Naive thymus-derived CD8-positive, alpha-beta T cell (primary cell): ENCODE results near the gene ALDH6A1. TPM values are rescaled to one million over a fixed set of nuclear protein-coding genes. Genes with fewer than 3 reads are reported as not detected.

Experiments
- ATAC-seq, 2 donors: fragments of 150-1000 bp; cut with Tn5 transposase in 1 of 2; sonication (Bioruptor Pico), chemical (Tn5 transposase) in 1 of 2; 1 replicate in 1 of 2; 2 replicates in 1 of 2; pipeline ENCODE4 v1.10.0; 2021; ENCODE audit warnings: mild to moderate bottlenecking in 2 of 2, moderate library complexity in 2 of 2
- POLR2A ChIA-PET: fragments of 350-600 bp; sonication (Branson Sonifier 250); formaldehyde crosslinking; loops from one replicate; lab custom pipeline; 2021; ENCODE audit warnings: antibody characterized with exemption; lab: Charles Lee
- DNase-seq, 10 donors: peaks; one replicate each; pipeline versions ENCODE4 v3.0.0 to v3.0.0-alpha.2; 2020 to 2022
- H3K27ac Mint-ChIP-seq, 10 donors: one replicate each; pipeline ENCODE4 v1.8.0; 2020 to 2022; ENCODE audit warnings: mild to moderate bottlenecking in 10 of 10, mixed read lengths in 10 of 10, moderate library complexity in 4 of 10, inconsistent platforms in 1 of 10
- H3K27me3 Mint-ChIP-seq, 5 donors: one replicate each; pipeline ENCODE4 v1.8.0; 2021 to 2022; ENCODE audit warnings: mixed read lengths in 5 of 5
- H3K36me3 Mint-ChIP-seq, 3 donors: one replicate each; pipeline ENCODE4 v1.8.0; 2020 to 2022; ENCODE audit warnings: mixed read lengths in 3 of 3, mild to moderate bottlenecking in 2 of 3, inconsistent platforms in 1 of 3
- H3K4me1 Mint-ChIP-seq, 4 donors: one replicate each; pipeline ENCODE4 v1.8.0; 2021 to 2022; ENCODE audit warnings: mixed read lengths in 4 of 4
- H3K4me3 Mint-ChIP-seq, 10 donors: one replicate each; pipeline ENCODE4 v1.8.0; 2020 to 2022; ENCODE audit warnings: mild to moderate bottlenecking in 10 of 10, mixed read lengths in 10 of 10, moderate library complexity in 6 of 10, inconsistent platforms in 1 of 10
- H3K9me3 Mint-ChIP-seq, 9 donors: one replicate each; pipeline ENCODE4 v1.8.0; 2020 to 2022; ENCODE audit warnings: mixed read lengths in 9 of 9, mild to moderate bottlenecking in 3 of 9, inconsistent platforms in 1 of 9, moderate library complexity in 1 of 9
- polyA plus RNA-seq, 3 donors: library from polyadenylated mRNA; unstranded; fragments of 300-500 nt; fragmentation: Illumina TruSeq; gene quantifications; one replicate each; pipeline ENCODE4 v1.2.3, GENCODE V29; 2021
- total RNA-seq, 8 experiments: library from RNA in 2 of 8; stranded (reverse) in 2 of 8; gene quantifications; one replicate each; pipeline ENCODE4 v1.2.3 and lab custom pipeline; 2021 to 2026

ALDH6A1 gene
- total and polyA plus RNA-seq, 5 experiments from 2014 or later: 18.9 to 28.6 (median 19.3) TPM

DNA sequence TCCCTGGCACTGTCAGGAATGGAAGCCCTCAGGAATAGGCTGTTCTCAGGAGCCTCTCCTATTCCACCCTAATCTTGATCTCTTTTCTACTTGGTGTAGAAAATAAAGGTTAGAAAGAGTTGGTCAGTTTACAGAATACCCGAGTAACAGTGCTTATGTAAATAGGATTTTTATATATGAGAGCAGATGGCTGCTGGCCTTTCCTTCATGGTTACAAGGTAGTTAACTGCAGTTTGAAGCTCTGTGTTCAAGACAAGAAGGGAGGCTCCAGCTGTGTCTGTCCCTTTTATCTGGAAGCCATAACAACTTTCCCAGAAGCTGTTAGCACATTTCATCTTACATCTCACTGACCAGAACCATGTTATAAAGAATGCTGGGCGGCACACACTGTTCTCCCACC, 42.0 kb downstream of the ALDH6A1 start:
- Mint-ChIP-seq H3K36me3 (peaks cover 0 to 7% (median 5%) of the 10 kb centered on the region in 3 donors), H3K27ac (peak overlapping the region in 2 of 10 donors; percentile 15 to 50), H3K4me3 (no peak overlapping the region), H3K4me1 (no peaks in the 10 kb centered on the region), H3K27me3 (no peaks in the 10 kb centered on the region), H3K9me3 (no peaks in the 10 kb centered on the region)
- POLR2A ChIA-PET: no interaction called here
- no peak for DNase-seq
- ATAC-seq: no peak

DNA sequence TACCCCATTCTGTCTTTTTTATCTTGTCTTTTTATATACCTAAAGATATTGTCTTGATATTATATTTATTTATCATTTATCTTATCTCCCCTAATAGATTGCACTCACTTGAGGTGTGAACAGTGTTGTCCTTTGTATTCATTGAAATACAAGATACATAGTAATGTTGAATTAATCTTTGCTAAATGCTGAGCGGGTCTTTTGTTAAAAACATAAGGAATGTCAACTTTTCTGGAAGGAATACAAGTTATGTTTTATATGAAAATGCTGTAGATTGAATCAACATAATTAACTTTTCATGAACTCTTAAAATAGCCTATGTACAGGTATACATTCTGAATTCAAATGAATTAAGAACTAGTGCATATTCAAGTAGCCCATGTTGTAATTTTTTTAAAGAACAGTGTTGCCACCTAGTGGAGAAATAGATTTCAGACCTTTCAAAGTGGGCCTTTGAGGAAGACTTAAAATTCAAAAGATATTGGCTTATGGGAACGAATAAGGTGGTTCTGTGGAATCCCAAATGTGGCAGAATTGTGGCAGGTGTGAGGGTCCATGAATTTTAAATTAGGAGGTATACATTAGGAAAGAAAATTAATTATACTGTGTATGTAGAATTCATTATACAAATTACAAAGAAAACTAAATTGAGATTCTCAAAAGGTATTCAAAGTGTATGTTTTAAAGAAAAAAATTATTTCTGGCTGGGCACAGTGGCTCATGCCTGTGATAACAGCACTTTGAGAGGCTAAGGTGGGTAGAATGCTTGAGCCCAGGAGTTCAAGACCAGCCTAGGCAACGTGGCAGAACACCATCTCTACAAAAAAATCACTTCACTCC, 46.0 kb downstream of the ALDH6A1 start:
- Mint-ChIP-seq H3K4me3 (no peak overlapping the region), H3K9me3 (no peaks in the 10 kb centered on the region), H3K36me3 (peaks cover 0 to 4% (median 1%) of the 10 kb centered on the region in 3 donors), H3K27ac (no peak overlapping the region), H3K27me3 (no peaks in the 10 kb centered on the region), H3K4me1 (no peaks in the 10 kb centered on the region)
- ATAC-seq (peak; percentile 46 to 63), DNase-seq (peak in 4 of 10 donors; percentile 8 to 59 (median 48))
- POLR2A ChIA-PET: no interaction called here

DNA sequence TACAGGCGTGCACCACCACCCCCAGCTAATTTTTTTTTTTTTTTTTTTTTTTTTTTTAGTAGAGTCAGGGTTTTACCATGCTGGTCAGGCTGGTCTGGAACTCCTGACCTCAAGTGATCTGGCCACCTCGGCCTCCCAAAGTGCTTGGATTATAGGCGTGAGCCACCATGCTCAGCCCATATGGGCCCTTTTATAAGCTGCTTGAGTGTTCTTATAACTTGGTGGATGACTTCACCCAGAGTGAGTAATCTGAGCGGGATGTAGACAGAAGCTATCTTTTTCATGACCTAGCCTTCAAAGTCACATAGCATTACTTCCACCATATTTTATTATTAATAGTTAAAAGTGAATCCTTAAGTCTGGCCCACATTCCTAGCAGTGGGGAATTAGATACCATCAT, 48.7 kb downstream of the ALDH6A1 start:
- no peak overlapping the region for H3K27ac Mint-ChIP-seq
- no peaks in the 10 kb centered on the region for H3K4me1 Mint-ChIP-seq
- peaks cover 0 to 1% (median 0%) of the 10 kb centered on the region in 3 donors for H3K36me3 Mint-ChIP-seq
- no peaks in the 10 kb centered on the region for H3K27me3 Mint-ChIP-seq
- H3K4me3 Mint-ChIP-seq: no peak overlapping the region
- POLR2A ChIA-PET: interaction anchor here (0.6 kb wide), 1 partner anchor 291 kb away, joined by 3 read pairs; no protein-coding TSS in a partner anchor
- DNase-seq (no peak), ATAC-seq (no peak)
- H3K9me3 Mint-ChIP-seq: no peaks in the 10 kb centered on the region

DNA sequence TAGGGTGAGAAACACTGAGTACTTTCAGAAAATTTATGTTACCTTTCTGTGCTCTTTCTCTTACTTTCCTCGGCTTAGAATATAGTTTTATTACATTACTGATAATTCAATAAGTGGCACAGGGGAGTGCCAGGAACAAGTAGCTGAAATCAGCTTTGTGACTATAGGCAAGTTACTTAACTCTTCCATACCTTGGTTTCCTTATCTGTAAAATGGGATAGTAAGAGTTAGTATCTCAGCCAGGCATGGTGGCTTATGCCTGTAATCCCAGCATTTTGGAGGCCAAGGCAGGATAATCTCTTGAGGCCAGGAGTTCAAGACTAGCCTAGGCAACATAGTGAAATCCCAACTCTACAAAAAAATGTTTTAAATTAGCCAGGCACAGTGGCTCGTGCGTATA, 49.7 kb downstream of the ALDH6A1 start:
- ATAC-seq: no peak
- POLR2A ChIA-PET: no interaction called here
- DNase-seq: no peak
- H3K4me3 Mint-ChIP-seq: no peak overlapping the region
- no peaks in the 10 kb centered on the region for H3K4me1 Mint-ChIP-seq
- no peaks in the 10 kb centered on the region for H3K27me3 Mint-ChIP-seq
- H3K9me3 Mint-ChIP-seq: no peaks in the 10 kb centered on the region
- no peak overlapping the region for H3K27ac Mint-ChIP-seq
- H3K36me3 Mint-ChIP-seq: peaks cover 0 to 1% (median 0%) of the 10 kb centered on the region in 3 donors

DNA sequence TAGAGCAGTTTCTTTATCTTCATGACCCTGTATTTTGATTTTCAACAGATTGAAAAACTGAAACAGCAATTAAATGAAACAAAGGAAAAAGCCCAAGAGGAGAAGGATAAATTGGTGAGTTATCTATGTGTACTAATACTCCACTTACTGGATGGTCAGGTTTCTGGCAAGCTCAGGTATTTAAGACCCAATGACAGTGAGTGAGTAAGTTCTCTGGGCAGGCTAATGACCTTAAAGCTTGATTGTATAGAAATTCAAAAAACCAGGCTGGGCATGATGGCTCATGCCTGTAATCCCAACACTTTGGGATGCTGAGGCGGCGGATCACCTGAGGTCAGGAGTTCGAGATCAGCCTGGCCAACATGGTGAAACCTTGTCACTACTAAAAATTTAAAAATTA, 55.1 kb downstream of the ALDH6A1 start:
- POLR2A ChIA-PET: no interaction called here
- Mint-ChIP-seq H3K4me3 (no peak overlapping the region), H3K4me1 (no peaks in the 10 kb centered on the region), H3K27me3 (no peaks in the 10 kb centered on the region), H3K36me3 (no peaks in the 10 kb centered on the region), H3K9me3 (no peaks in the 10 kb centered on the region), H3K27ac (no peak overlapping the region)
- ATAC-seq (no peak), DNase-seq (no peak)

DNA sequence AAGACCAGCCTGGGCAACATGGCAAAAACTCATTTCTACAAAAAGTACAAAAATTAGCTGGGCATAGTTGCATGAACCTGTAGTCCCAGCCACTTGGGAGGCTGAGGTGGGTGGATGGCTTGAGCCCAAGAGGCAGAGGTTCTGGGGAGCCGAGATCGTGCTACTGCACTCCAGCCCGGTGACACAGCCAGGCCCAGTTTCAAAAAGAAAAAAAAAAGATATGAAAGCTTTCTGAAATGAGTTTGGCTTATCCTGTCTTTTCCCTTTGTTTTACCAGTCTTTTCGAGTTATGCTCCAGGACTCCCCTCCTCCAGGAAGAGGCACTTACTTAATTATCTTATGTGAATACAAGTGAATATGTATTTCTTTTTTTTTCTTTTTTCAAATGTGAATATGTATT, 61.9 kb downstream of the ALDH6A1 start:
- POLR2A ChIA-PET: no interaction called here
- H3K9me3 Mint-ChIP-seq: no peaks in the 10 kb centered on the region

DNA sequence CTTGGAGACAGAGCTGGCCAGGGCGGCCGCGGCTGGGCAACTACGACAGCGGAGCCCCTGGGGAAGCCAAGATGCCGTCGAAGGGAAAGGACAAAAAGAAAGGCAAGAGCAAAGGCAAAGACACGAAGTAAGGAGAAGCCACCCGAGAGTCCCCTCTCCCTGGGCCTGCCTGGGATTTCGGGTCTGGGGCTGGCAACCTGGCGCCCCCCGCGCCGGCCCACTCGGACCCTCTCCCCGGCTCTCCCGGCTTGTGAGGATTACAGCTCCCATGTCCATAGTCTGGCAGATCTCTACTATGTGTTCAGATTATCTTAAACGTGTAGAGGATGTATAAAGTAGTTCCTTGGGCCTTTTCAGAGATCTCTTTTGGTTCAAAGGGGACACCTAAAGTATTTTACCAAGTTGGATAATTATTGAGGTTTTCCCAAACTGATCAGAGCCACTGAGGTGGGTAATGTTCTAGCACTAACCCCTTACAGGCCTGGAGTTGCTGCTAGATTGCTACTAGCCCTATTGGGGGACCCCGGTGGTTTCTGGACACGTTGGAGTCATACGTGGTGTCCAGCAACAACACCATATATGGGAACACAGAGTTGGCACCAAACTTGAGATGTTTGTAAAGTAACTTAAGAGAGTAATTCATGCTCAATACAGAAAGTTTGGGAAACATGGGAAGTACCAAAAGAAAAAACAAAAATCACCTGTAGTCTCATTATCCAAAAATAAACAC, 64.7 kb downstream of the ALDH6A1 start:
- Mint-ChIP-seq H3K4me1 (peaks cover 3 to 19% (median 14%) of the 10 kb centered on the region in 4 donors), H3K36me3 (peaks cover 0 to 1% (median 0%) of the 10 kb centered on the region in 3 donors), H3K9me3 (no peaks in the 10 kb centered on the region), H3K27me3 (no peaks in the 10 kb centered on the region), H3K4me3 (peak overlapping the region; percentile 85 to 96 (median 94)), H3K27ac (peak overlapping the region; percentile 86 to 98 (median 96))
- POLR2A ChIA-PET: interaction anchor here (1.0 to 1.5 kb wide), 4 partner anchors 9 to 132 kb away, joined by 3 to 6 read pairs (median 4); partner anchors contain the start of genes ALDH6A1, COQ6, FAM161B and LIN52
- no peak for DNase-seq
- peak in 1 of 2 donors; percentile 0 for ATAC-seq

More for the DNA sequence above, 61.9 kb downstream of the ALDH6A1 start:
- Mint-ChIP-seq H3K27me3 (no peaks in the 10 kb centered on the region), H3K4me1 (peaks cover 3 to 19% (median 14%) of the 10 kb centered on the region in 4 donors), H3K4me3 (no peak overlapping the region), H3K36me3 (no peaks in the 10 kb centered on the region), H3K27ac (no peak overlapping the region)
- DNase-seq (no peak), ATAC-seq (no peak)

DNA sequence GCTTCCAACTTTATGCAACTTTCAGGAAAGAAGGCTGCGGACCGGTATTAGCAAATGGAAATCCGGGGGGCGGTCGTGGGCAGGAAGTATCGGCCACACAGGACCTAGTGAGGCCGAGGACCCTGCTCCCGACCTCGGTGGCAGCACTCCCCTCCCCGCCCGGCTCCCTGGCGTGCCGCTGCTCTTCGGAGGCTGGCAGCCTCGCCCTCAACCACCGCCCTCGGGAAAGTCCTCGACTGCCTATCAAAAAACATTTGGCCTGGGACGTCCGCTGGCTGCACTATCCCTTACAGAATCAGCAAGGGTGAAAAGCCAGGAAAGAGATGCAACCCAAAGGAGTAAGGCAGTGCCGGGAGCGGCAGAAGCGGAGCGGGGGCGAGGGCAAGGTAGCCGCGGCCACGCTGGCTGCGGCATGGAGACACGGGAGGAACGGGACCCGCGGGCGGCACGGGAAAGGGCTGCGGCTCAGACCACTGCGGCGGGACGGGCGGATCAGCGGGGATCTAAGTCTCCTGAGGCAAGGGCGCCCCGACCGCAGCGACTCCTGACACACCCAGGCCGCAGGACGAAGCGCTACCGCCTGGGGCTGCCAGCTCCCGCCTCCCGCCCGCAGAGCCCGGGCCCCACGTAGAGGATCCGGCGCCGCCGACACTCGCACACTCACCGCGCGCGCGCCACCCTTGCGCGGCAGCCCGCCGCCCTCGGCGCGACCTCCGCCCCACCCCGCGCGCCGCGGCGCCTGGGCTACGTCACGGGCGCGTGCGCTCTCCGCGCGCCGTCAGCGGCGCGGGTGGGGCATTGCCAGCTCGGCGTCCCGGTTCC, 65.5 kb downstream of the ALDH6A1 start, which contains the start of the genes BBOF1 and ENTPD5:
TSS of gene BBOF1 (plus strand) at position 764 of the 822 bp plus-strand sequence. CDS start 130 bp downstream, outside the sequence.
TSS of gene ENTPD5 (minus strand) at position 703 of the 822 bp plus-strand sequence. CDS start 31,186 bp downstream, outside the sequence.
- peak within 1 kb of the TSS; percentile 85 to 97 (median 94) for H3K4me3 Mint-ChIP-seq
- no peaks in the 10 kb centered on the region for H3K27me3 Mint-ChIP-seq
- H3K27ac Mint-ChIP-seq: peak within 1 kb of the TSS; percentile 90 to 98 (median 96)
- peaks cover 3 to 19% (median 14%) of the 10 kb centered on the region in 4 donors for H3K4me1 Mint-ChIP-seq
- ATAC-seq (peak; percentile 93 to 94), DNase-seq (peak; percentile 79 to 92 (median 85))
- H3K9me3 Mint-ChIP-seq: no peaks in the 10 kb centered on the region
- H3K36me3 Mint-ChIP-seq: peaks cover 0 to 2% (median under 1%) of the 10 kb centered on the region in 3 donors
- POLR2A ChIA-PET: interaction anchor here (0.6 to 1.5 kb wide), 7 partner anchors 8 to 527 kb away, joined by 3 to 6 read pairs (median 4); partner anchors contain the start of genes ALDH6A1, COQ6, FAM161B and LIN52

DNA sequence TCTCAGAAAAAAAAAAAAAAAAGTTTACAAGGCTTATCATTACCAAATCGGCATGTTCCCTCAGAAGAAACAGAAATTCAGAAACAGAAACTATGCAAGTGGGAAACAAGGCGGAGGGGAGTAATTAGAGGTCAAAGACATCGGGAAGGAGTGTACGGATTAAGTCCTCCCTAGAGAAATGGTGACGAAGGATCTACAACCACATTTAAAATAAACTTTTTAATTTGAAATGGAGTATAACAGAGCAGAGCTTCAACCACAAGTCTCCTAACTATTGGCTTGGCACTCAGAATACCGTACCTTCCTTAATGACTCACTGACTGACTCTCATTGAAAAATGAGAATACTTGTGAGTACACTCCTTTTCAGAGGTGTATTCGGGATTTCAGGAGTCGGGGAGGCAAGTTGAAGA, 66.1 kb downstream of the ALDH6A1 start:
- Mint-ChIP-seq H3K4me1 (peaks cover 3 to 19% (median 14%) of the 10 kb centered on the region in 4 donors), H3K27ac (peak overlapping the region; percentile 90 to 97 (median 95)), H3K27me3 (no peaks in the 10 kb centered on the region), H3K36me3 (peaks cover 0 to 7% (median 6%) of the 10 kb centered on the region in 3 donors), H3K4me3 (peak overlapping the region; percentile 85 to 97 (median 94)), H3K9me3 (no peaks in the 10 kb centered on the region)
- DNase-seq: peak in 1 of 10 donors; percentile 30
- peak in 1 of 2 donors; percentile 11 for ATAC-seq
- POLR2A ChIA-PET: interaction anchor here (0.6 to 1.5 kb wide), 4 partner anchors 67 to 527 kb away, joined by 3 to 4 read pairs (median 4); partner anchors contain the start of genes COQ6 and FAM161B

DNA sequence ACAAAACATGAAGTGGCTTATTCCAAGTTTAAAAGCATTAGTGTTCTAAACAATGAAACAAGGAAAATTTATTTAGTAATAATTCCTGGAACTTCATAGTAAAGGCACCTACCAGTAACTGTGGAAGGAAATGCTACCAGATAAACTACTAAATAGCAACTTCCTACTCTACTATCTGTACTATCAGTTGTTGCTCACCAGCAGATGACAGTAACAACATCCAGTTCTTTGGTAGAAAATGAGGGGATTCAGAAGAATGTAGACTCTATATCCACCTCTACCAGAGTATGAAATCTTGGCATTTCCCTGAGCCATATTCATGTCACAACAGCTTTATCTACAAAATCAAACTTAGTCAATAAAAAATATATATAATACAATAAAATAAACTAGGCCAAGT, 68.3 kb downstream of the ALDH6A1 start:
- DNase-seq (no peak), ATAC-seq (no peak)
- Mint-ChIP-seq H3K4me3 (no peak overlapping the region), H3K9me3 (no peaks in the 10 kb centered on the region), H3K27me3 (no peaks in the 10 kb centered on the region), H3K36me3 (peaks cover 0 to 18% (median 6%) of the 10 kb centered on the region in 3 donors), H3K27ac (peak overlapping the region in 1 of 10 donors; percentile 26), H3K4me1 (peaks cover 3 to 19% (median 14%) of the 10 kb centered on the region in 4 donors)
- POLR2A ChIA-PET: interaction anchor here (0.6 to 0.7 kb wide), 2 partner anchors 248 to 265 kb away, joined by 3 read pairs; no protein-coding TSS in a partner anchor

DNA sequence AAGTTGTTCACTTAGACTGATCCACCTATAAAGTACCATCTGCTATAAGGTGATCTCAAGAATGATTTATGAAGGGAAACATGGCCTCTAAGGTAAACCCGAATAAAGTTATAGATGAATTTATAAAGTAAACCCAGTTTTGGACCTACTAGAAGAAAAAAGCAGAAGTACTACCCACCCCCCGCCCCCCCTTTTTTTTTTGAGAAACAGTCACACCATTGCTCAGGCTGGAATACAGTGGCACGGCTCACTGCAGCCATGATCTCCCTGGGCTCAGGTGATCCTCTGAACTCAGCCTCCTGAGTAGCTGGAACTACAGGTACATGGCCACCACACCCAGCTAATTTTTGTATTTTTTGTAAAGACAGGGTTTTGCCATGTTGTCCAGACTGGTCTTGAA, 69.1 kb downstream of the ALDH6A1 start:
- peak overlapping the region in 1 of 10 donors; percentile 24 for H3K4me3 Mint-ChIP-seq

More for the DNA sequence above, 69.1 kb downstream of the ALDH6A1 start:
- DNase-seq (no peak), ATAC-seq (no peak)
- Mint-ChIP-seq H3K27me3 (no peaks in the 10 kb centered on the region), H3K4me1 (peaks cover 3 to 18% (median 14%) of the 10 kb centered on the region in 4 donors), H3K9me3 (no peaks in the 10 kb centered on the region), H3K36me3 (peaks cover 0 to 24% (median 6%) of the 10 kb centered on the region in 3 donors), H3K27ac (peak overlapping the region in 2 of 10 donors; percentile 13 to 33)
- POLR2A ChIA-PET: interaction anchor here (0.7 kb wide), 1 partner anchor 247 kb away, joined by 3 read pairs; no protein-coding TSS in a partner anchor
